Activated CD4-positive, alpha-beta T cell treated with anti-CD3 and anti-CD28 coated beads, Interleukin-2, amount 10 ng/mL, durations not matched to agents 7 days and 5 days (primary cell): ENCODE results near the gene GALNT14. TPM values are rescaled to one million over a fixed set of nuclear protein-coding genes. Genes with fewer than 3 reads are reported as not detected.

Source experiments
- CTCF ChIA-PET: fragments of 350-600 bp; sonication (Branson Sonifier 250); formaldehyde crosslinking; loops from one replicate; lab custom pipeline; 2021; ENCODE audit warnings: antibody characterized with exemption; lab: Charles Lee
- POLR2A ChIA-PET: fragments of 350-600 bp; sonication (Branson Sonifier 250); formaldehyde crosslinking; loops from one replicate; lab custom pipeline; 2021; ENCODE audit warnings: antibody characterized with exemption; lab: Charles Lee
- DNase-seq: peaks from one replicate; pipeline ENCODE4 v3.0.0-alpha.2; 2020
- H3K27ac Mint-ChIP-seq: one replicate; pipeline ENCODE4 v1.8.0; 2021; ENCODE audit warnings: mild to moderate bottlenecking, moderate library complexity, mixed read lengths
- H3K27me3 Mint-ChIP-seq: one replicate; pipeline ENCODE4 v1.8.0; 2021; ENCODE audit warnings: mixed read lengths
- H3K36me3 Mint-ChIP-seq: one replicate; pipeline ENCODE4 v1.8.0; 2021; ENCODE audit warnings: low read depth, mixed read lengths
- H3K4me1 Mint-ChIP-seq: one replicate; pipeline ENCODE4 v1.8.0; 2021; ENCODE audit warnings: mixed read lengths
- H3K4me3 Mint-ChIP-seq: one replicate; pipeline ENCODE4 v1.8.0; 2021; ENCODE audit warnings: mild to moderate bottlenecking, moderate library complexity, mixed read lengths
- H3K9me3 Mint-ChIP-seq: one replicate; pipeline ENCODE4 v1.8.0; 2021; ENCODE audit warnings: mixed read lengths
- total RNA-seq, 2 experiments: library from RNA; stranded (reverse); gene quantifications; one replicate each; pipeline ENCODE4 v1.2.3, GENCODE V29; 2021

GALNT14 gene
- total RNA-seq, 2 experiments from 2014 or later: not detected

DNA sequence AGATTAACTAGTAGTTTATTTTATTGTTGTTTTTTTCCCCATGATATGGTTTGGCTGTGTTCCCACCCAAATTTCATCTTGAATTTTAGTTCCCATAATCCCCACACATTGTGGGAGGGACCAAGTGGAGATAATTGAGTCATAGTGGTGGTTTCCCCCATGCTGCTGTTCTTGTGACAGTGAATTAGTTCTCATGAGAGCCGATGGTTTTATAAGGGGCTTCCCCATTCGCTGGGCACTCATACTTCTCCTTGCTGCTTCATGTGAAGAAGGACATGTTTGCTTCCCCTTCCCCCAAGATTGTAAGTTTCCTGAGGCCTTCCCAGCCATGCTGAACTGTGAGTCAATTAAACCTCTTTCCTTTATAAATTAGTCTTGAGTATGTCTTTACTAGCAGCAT lies 36.5 kb downstream of the GALNT14 start:
- POLR2A ChIA-PET: no interaction called here
- CTCF ChIA-PET: no interaction called here
- no peaks in the 10 kb centered on the region for H3K9me3 Mint-ChIP-seq
- no peaks in the 10 kb centered on the region for H3K36me3 Mint-ChIP-seq
- no peaks in the 10 kb centered on the region for H3K4me1 Mint-ChIP-seq
- no peak overlapping the region for H3K27ac Mint-ChIP-seq
- H3K27me3 Mint-ChIP-seq: peaks cover 19% of the 10 kb centered on the region
- no peak overlapping the region for H3K4me3 Mint-ChIP-seq
- DNase-seq: no peak

DNA sequence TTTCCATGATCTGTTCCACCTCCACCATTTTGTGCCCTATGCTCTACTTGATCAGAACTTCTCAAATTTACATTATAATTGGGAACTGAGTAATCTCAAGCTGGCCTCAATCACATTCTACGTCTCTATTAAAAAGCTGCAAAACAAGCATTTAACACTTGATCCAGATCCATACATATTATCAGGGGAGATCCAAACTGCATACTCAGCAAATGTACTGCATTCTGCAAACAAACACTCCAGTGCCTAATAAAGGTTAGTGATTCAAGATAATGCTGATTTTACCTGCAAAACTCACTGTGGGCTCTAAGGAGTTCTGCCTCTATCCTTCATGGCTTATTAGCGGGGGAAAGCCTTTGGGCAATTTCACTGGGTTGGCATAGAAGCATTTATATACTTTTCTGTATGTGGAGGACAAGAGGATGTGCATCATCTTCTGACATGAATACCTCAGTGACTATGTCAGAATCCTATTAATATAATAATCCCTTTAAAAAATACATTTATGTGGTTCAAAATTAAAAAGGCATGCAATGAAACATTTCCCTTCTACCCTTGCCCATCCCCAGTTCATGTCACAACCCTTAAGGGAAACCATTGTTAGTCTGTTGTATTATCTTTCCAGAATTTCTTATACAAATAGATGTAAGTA lies 40.2 kb downstream of the GALNT14 start:
- H3K4me1 Mint-ChIP-seq: no peaks in the 10 kb centered on the region
- POLR2A ChIA-PET: no interaction called here
- H3K27ac Mint-ChIP-seq: no peak overlapping the region
- H3K27me3 Mint-ChIP-seq: peaks cover 14% of the 10 kb centered on the region
- no peak overlapping the region for H3K4me3 Mint-ChIP-seq
- DNase-seq: no peak
- no peaks in the 10 kb centered on the region for H3K36me3 Mint-ChIP-seq
- H3K9me3 Mint-ChIP-seq: no peaks in the 10 kb centered on the region
- CTCF ChIA-PET: no interaction called here

DNA sequence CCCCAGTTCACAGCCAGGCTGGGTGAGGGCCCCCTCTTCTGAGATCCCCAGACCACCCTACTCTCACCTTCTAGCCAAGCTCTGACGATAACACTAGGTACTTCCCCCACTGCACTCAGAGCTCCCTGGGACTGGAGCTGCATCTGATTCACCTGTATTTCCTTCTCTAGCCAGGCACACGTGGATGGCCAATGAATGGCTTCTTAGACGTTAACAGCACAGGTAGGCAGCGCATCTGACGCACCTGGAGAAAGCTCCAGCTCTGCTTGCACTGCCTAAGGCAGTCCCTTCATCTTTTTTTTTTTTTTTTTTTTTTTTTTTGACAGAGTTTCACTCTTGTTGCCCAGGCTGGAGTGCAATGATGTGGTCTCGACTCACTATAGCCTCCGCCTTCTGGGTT lies 48.1 kb downstream of the GALNT14 start:
- ChIA-PET CTCF (no interaction called here), POLR2A (interaction anchor here (0.6 kb wide), 1 partner anchor 112 kb away, joined by 3 read pairs; no protein-coding TSS in a partner anchor)
- Mint-ChIP-seq H3K36me3 (no peaks in the 10 kb centered on the region), H3K27me3 (peaks cover 3% of the 10 kb centered on the region), H3K9me3 (no peaks in the 10 kb centered on the region), H3K4me3 (no peak overlapping the region), H3K27ac (no peak overlapping the region), H3K4me1 (no peaks in the 10 kb centered on the region)
- no peak for DNase-seq

DNA sequence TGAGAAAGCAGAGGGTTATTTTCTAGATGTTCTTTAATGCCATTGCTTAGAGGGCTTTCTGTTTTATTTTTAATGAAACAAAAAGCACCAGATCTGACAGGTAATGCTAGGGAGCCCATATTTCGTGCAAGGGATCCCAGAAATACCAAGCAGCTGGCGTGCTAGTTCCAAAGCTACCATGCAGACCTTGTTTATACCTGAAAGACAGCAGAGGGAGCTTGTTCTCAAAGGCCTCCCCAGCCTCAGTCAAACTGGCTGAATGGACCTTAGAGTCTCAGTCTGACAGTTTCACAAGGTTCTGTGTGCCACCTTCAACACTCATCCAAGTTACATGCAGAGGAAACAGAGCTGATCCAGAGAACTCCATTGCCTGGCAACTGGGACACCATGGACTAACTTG lies 48.6 kb downstream of the GALNT14 start:
- Mint-ChIP-seq H3K27me3 (peaks cover 3% of the 10 kb centered on the region), H3K4me1 (no peaks in the 10 kb centered on the region), H3K9me3 (no peaks in the 10 kb centered on the region), H3K27ac (no peak overlapping the region), H3K4me3 (no peak overlapping the region), H3K36me3 (no peaks in the 10 kb centered on the region)
- DNase-seq: no peak
- CTCF ChIA-PET: no interaction called here
- POLR2A ChIA-PET: no interaction called here

DNA sequence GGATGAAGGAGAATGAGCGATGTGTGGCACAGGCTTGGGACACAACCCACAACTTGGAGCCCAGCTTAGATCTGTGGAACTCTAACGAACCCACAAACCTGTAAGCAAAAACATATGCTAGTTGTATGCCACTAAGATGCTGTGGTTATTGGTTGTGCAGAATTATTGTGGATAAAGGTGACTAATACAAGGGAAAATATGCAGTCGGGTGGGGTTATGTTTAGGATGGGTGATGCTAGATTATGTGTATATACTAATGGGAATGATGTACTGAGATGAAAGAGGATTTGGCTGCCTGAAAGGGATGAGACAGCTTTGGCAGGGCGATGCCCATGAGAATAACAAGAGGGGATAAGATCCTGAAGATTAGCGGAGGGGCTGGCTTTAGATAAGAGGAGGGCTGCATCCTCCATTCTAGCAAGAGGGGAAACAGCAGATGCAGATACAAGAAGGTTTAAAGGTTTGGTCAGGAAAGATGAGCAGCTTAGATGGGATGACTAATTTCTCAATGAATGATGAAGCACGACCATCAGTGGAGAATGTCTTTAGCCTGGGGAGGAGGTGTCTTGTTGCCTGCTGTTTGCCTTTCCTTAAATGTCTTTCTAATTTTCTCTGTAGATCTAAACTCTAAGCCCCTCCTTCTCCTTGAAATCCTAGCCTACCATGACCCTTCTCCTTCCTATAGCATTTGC lies 49.6 kb downstream of the GALNT14 start:
- POLR2A ChIA-PET: no interaction called here

DNA sequence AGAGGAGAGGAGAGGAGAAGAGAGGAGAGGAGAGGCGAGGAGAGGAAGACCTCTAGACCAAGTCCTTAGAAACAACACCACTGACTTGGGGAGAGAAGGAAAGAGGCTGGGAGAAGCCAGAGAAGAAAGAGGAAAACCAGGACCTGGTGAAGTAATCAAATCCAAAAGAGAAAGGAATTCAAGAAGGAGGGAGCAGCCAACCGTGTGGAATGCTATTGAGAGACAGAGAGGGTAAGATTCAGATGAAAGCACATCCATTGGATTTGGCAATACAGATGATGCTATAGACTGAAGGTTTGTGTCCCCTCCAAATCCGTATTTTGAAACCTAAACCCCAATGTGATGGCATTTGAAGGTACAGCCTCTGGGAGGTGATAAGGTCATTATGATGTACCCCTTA lies 50.7 kb downstream of the GALNT14 start:
- Mint-ChIP-seq H3K27ac (no peak overlapping the region), H3K36me3 (no peaks in the 10 kb centered on the region), H3K9me3 (no peaks in the 10 kb centered on the region), H3K4me1 (no peaks in the 10 kb centered on the region), H3K4me3 (no peak overlapping the region), H3K27me3 (peaks cover 3% of the 10 kb centered on the region)
- CTCF ChIA-PET: interaction anchor here (0.5 kb wide), 1 partner anchor 467 kb away, joined by 3 read pairs; no protein-coding TSS in a partner anchor
- DNase-seq: no peak
- POLR2A ChIA-PET: no interaction called here

More for the DNA sequence above, 49.6 kb downstream of the GALNT14 start:
- Mint-ChIP-seq H3K27ac (no peak overlapping the region), H3K27me3 (peaks cover 3% of the 10 kb centered on the region), H3K9me3 (no peaks in the 10 kb centered on the region), H3K4me1 (no peaks in the 10 kb centered on the region), H3K36me3 (no peaks in the 10 kb centered on the region), H3K4me3 (no peak overlapping the region)
- CTCF ChIA-PET: no interaction called here
- DNase-seq: no peak

DNA sequence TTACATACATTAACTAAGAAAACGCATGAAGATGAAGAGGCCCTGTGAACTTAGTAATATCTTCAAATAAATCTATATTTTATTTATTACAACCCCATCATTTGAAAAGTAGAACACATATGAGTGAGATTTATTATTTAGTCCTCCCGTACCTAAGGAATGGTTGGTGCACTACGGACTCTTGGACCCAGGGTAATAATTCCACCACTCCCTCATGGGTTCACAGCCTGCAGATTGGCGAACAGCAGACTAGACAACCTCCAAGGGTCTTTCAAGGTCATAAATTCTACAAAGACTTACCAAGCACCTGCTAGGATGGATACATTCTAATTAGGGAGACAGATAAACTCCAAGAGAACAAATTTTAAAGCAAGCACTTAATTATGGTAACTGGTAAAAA lies 51.6 kb downstream of the GALNT14 start:
- no peaks in the 10 kb centered on the region for H3K4me1 Mint-ChIP-seq
- CTCF ChIA-PET: no interaction called here
- POLR2A ChIA-PET: no interaction called here
- H3K36me3 Mint-ChIP-seq: no peaks in the 10 kb centered on the region
- DNase-seq: no peak
- H3K4me3 Mint-ChIP-seq: no peak overlapping the region
- H3K27me3 Mint-ChIP-seq: peaks cover 3% of the 10 kb centered on the region
- no peak overlapping the region for H3K27ac Mint-ChIP-seq
- H3K9me3 Mint-ChIP-seq: no peaks in the 10 kb centered on the region

DNA sequence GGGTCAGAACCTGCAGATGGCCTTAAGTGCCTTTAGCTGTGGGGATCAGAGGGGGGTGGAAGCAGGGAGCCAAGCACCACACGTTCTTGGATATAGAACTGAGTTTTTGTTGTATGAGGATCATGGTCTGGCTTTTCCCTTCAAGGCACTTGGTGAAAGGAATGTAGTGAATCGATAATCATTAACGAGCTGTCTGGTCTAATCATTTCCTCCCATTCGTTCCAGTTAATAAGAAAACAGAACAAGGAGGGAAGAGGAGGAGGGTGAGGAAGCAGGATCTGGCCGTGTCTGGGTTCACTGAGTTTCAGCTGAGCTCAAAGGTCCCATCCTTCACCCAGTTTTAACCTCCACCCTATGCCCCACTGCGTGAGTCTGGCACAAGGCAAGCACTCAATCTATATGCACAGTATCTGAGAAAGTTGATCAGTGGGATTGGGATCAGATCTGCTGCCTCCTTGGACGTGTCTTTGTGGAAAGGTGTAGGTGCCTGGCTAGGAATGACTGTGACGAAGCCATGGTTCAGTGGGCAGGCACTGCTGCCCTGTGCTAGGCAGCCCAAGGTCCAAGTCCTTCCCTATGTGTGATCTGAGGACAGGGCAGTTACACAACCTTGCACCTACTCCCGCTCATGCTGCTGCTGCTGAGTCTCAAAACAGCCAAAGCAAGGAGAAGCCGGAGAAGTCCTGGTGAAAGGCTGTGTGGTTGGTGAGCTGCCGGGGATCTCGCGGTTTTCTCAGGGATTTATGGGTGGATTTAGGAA lies 54.8 kb downstream of the GALNT14 start:
- POLR2A ChIA-PET: no interaction called here

DNA sequence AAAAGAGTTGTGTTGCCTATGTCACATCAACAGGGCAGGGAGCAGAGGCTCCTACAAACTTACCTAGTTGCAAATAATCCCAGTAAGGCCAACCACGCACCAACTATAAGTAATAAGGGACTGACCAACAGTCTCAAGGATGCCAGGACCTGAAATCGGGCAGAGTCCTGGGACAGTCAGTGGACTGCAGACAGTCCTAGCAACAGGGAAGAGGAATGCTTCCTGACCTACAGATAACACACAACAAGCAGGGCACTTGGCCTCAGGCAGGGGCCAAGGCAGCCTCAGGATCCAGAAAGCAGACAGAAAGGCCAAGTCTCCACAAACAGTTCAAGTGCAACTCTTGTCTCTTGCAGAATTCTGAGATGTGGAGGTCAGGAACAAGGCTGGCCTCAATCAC lies 56.2 kb downstream of the GALNT14 start:
- POLR2A ChIA-PET: no interaction called here
- Mint-ChIP-seq H3K36me3 (no peaks in the 10 kb centered on the region), H3K4me1 (no peaks in the 10 kb centered on the region), H3K27ac (no peak overlapping the region), H3K27me3 (peaks cover 6% of the 10 kb centered on the region), H3K4me3 (no peak overlapping the region), H3K9me3 (no peaks in the 10 kb centered on the region)
- DNase-seq: no peak
- CTCF ChIA-PET: no interaction called here

More for the DNA sequence above, 54.8 kb downstream of the GALNT14 start:
- Mint-ChIP-seq H3K27me3 (peaks cover 2% of the 10 kb centered on the region), H3K27ac (no peak overlapping the region), H3K9me3 (no peaks in the 10 kb centered on the region), H3K4me3 (no peak overlapping the region), H3K4me1 (no peaks in the 10 kb centered on the region), H3K36me3 (no peaks in the 10 kb centered on the region)
- CTCF ChIA-PET: no interaction called here
- no peak for DNase-seq

DNA sequence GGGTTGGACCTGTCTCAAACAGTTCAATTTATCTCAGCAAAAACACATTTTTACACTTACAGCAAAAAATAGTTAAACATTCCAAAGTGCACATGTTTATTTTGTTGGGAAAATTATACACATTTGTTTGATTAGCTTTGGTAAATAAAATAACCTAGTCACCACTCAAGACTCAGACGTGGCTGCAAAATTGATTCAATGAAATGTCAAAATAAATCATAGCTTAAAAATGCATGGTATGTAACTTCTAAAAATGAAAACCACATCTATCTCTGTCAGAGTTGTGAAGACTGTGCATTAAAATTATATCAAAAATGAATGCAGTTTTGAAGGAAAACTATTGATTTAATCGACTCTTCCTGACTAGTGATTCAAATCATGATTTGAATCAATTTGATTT lies 56.7 kb downstream of the GALNT14 start:
- Mint-ChIP-seq H3K9me3 (no peaks in the 10 kb centered on the region), H3K4me1 (no peaks in the 10 kb centered on the region), H3K36me3 (no peaks in the 10 kb centered on the region), H3K27me3 (peaks cover 7% of the 10 kb centered on the region), H3K4me3 (no peak overlapping the region), H3K27ac (no peak overlapping the region)
- ChIA-PET CTCF (no interaction called here), POLR2A (no interaction called here)
- DNase-seq: no peak

DNA sequence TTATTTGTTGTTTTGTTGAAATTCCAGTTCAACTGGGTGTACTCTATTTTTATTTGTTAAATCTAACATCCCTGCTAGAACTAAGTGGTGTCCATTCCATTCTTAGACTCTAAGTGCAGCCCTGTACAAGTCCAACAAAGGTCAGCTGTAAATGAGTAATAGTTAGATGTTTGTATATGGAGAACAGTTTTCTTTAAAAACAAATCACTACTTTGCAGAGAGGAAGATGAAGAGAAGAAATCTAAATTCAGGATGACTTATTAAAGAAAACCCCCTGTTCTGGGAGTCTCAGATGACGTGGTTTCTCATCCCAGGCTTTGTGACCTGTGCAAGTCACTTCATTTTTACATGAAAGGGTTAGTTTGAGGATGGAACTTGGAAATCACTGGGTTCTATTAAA lies 57.9 kb downstream of the GALNT14 start:
- ChIA-PET CTCF (no interaction called here), POLR2A (no interaction called here)
- H3K4me1 Mint-ChIP-seq: no peaks in the 10 kb centered on the region
- peaks cover 7% of the 10 kb centered on the region for H3K27me3 Mint-ChIP-seq
- H3K27ac Mint-ChIP-seq: no peak overlapping the region
- no peaks in the 10 kb centered on the region for H3K9me3 Mint-ChIP-seq
- DNase-seq: no peak
- H3K4me3 Mint-ChIP-seq: no peak overlapping the region
- H3K36me3 Mint-ChIP-seq: no peaks in the 10 kb centered on the region

DNA sequence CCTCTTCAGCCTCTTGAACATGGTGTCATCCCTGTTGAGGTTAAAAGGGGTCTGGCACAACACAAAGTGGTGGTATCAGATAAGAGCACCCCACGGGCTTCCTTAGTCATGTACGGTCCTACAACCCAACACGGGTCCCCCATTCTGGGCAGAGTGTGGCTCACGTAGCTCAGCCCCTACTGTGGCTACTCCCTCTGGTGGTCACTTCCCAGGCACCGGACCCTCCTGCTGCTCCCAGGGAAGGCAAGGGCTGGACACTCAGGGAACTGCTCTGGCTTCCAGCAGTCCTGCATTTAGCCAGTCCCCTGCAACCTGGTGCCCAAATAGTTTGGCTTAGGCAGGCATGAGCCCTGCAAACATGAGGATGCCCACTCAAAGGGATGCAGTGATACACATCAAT lies 58.6 kb downstream of the GALNT14 start:
- Mint-ChIP-seq H3K4me1 (no peaks in the 10 kb centered on the region), H3K9me3 (no peaks in the 10 kb centered on the region), H3K27me3 (peaks cover 7% of the 10 kb centered on the region), H3K36me3 (no peaks in the 10 kb centered on the region), H3K4me3 (no peak overlapping the region), H3K27ac (no peak overlapping the region)
- no peak for DNase-seq
- CTCF ChIA-PET: no interaction called here
- POLR2A ChIA-PET: no interaction called here

DNA sequence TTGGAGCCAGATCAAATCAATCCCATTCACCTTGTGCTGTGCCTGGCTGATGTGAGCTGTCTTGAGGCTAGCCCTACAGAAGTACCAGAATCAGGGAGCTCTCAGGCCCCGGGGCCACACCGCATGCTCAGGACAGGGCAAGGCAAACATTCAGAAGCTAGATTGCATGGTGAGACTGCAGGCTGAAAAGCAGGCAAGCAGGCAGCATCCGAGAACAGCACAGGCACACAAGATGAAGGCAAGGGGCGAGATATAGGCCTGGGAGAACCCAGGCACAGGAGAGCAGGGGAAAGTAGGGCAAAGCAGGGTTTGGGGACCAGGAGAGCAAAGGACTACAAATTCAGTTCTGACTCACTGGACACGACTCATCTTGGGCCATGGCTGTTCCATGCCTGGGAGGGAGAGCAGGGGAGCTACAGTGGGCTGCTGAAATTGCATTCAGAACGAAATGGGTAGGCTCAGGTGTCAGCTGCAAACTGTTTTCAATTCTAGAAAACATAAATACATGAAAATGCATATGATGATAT lies 59.6 kb downstream of the GALNT14 start:
- no peak overlapping the region for H3K4me3 Mint-ChIP-seq
- H3K4me1 Mint-ChIP-seq: no peaks in the 10 kb centered on the region
- H3K9me3 Mint-ChIP-seq: no peaks in the 10 kb centered on the region
- CTCF ChIA-PET: no interaction called here
- H3K36me3 Mint-ChIP-seq: no peaks in the 10 kb centered on the region
- peaks cover 7% of the 10 kb centered on the region for H3K27me3 Mint-ChIP-seq
- DNase-seq: no peak
- POLR2A ChIA-PET: no interaction called here
- H3K27ac Mint-ChIP-seq: no peak overlapping the region
